ENCODE data around the gene DOCK4.

DOCK4 gene

DNA sequence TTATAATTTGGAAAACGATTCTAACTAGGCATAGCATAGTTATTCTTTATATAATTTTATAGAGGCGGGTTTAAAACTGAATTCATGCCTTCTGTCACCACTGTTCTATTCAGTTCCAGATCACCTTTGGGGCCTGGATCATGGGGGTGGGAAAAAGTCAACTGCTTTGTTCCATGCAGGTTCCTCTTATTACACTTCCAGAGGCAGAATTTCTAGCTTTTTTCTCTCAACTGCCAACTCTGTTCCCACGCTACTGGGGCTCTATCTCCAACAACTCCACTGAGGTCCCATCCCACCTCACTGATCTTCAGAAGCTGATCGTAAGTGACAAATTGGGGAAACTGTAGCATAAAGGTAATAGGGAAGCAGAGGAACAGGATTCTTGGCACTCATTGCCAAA is 360.3 kb downstream of the DOCK4 start:
- no peak overlapping the region for H3K27ac Mint-ChIP-seq
- no peak for DNase-seq
- no peaks in the 10 kb centered on the region for H3K27me3 Mint-ChIP-seq (ENCODE audit: low read depth, poor library complexity)
- H3K4me1 Mint-ChIP-seq, result peaks cover 11% of the 10 kb centered on the region
- peaks cover 25% of the 10 kb centered on the region for H3K9me3 Mint-ChIP-seq
- TF ChIP-seq, protein P1, sequence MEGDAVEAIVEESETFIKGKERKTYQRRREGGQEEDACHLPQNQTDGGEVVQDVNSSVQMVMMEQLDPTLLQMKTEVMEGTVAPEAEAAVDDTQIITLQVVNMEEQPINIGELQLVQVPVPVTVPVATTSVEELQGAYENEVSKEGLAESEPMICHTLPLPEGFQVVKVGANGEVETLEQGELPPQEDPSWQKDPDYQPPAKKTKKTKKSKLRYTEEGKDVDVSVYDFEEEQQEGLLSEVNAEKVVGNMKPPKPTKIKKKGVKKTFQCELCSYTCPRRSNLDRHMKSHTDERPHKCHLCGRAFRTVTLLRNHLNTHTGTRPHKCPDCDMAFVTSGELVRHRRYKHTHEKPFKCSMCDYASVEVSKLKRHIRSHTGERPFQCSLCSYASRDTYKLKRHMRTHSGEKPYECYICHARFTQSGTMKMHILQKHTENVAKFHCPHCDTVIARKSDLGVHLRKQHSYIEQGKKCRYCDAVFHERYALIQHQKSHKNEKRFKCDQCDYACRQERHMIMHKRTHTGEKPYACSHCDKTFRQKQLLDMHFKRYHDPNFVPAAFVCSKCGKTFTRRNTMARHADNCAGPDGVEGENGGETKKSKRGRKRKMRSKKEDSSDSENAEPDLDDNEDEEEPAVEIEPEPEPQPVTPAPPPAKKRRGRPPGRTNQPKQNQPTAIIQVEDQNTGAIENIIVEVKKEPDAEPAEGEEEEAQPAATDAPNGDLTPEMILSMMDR (IDR thresholded peaks at IDR 0.05), result no peak
- no peak overlapping the region for H3K4me3 Mint-ChIP-seq
- peaks cover 92% of the 10 kb centered on the region for H3K36me3 Mint-ChIP-seq (ENCODE audit: low read depth)

DNA sequence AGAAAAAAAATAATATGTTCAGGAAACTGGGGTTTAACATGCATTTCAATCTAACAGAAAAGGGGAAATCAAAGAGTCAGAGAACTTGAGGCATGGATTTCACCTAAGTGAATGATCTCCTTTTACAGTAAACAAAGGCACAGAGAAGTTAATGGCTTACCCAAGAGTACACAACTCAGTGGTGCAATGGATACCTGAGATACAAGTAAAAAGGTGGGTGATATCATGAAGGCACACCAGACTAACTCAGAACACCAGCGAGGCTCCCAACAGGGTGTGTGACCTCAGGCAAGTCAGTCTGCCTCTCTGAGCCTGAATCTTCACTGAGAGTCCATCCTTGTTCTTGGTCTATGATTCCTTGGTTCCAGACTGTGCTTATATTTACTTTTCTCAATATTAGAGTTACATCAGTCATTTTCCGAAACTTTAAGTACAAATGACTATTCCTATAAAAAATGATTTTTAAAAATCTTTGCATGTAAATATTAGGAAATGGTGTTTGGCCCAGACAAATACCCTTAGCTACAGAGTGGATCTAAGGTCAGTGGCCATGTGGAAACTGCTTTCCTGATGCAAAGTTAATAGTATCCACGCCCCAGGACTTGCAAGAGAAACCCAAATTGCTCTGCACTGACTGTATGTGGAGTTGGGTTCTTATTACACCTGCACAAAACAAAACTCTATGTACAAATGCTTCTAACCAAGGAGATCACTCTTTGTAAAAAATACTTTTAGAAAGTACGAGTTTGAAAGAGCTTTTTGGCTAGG is 361.1 kb downstream of the DOCK4 start:
- no peak overlapping the region for H3K27ac Mint-ChIP-seq
- no peaks in the 10 kb centered on the region for H3K27me3 Mint-ChIP-seq (ENCODE audit: low read depth, poor library complexity)
- H3K4me3 Mint-ChIP-seq, result no peak overlapping the region
- peaks cover 18% of the 10 kb centered on the region for H3K9me3 Mint-ChIP-seq
- peaks cover 87% of the 10 kb centered on the region for H3K36me3 Mint-ChIP-seq (ENCODE audit: low read depth)
- H3K4me1 Mint-ChIP-seq, result peaks cover 11% of the 10 kb centered on the region
- no peak for DNase-seq
- TF ChIP-seq, protein P1 (IDR thresholded peaks at IDR 0.05), result no peak

DNA sequence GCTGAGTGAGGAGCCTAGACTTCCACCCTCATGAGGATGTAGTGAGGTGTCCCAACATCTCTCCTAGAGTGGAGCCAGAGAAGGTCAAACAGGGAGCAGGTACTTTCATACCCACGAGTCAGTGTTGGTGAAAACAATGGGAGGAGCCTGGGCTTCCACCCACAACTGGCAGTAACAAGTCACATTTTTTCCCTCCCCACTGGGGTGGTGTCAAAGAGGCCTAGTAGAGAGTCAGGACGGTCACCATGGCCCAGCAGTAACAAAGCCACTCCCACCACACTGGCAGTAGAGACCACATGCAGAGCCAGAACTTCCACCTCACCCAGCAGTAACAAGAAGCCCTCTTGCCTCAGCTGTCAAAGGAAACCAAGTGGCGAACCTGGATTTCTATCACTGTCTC is 363.7 kb downstream of the DOCK4 start:
- H3K27me3 Mint-ChIP-seq (ENCODE audit: low read depth, poor library complexity), result no peaks in the 10 kb centered on the region
- H3K9me3 Mint-ChIP-seq, result no peaks in the 10 kb centered on the region
- H3K4me3 Mint-ChIP-seq, result no peak overlapping the region
- no peak for DNase-seq
- peaks cover 78% of the 10 kb centered on the region for H3K36me3 Mint-ChIP-seq (ENCODE audit: low read depth)
- TF ChIP-seq, protein P1 (IDR thresholded peaks at IDR 0.05), result no peak
- H3K27ac Mint-ChIP-seq, result no peak overlapping the region
- peaks cover 5% of the 10 kb centered on the region for H3K4me1 Mint-ChIP-seq

DNA sequence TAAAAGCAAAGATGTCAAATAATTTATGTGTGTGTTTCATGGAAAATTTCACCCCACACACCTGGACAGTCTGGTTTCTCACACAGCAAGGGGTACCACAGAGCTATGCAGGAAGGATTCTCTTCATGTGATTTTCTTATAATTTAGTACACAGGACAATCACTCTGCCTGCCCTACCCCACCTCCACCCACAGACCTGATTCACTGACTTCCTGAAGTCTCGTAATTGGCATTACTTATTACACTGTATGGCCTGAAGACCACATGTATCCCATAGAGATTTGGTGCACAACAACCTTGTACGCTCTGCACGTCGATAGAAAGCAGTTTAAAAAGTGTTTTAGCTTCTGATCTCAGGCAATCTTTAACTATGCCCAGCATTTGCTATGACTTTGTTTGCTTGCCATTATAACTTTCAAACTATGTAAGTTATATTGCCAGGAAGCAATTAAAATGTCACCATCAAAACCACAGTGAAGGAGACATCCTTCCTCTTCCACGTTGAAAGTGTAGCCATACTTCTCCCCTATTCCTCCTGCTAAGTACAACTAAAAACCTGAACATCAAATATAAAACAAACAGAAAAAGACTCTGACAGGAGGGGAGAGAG is 364.5 kb downstream of the DOCK4 start:
- TF ChIP-seq, protein P1 (IDR thresholded peaks at IDR 0.05), result no peak
- peak overlapping the region; percentile 13 for H3K27ac Mint-ChIP-seq
- H3K36me3 Mint-ChIP-seq (ENCODE audit: low read depth), result peaks cover 78% of the 10 kb centered on the region
- peaks cover 4% of the 10 kb centered on the region for H3K9me3 Mint-ChIP-seq
- no peak overlapping the region for H3K4me3 Mint-ChIP-seq
- H3K4me1 Mint-ChIP-seq, result peaks cover 5% of the 10 kb centered on the region
- DNase-seq, result no peak
- H3K27me3 Mint-ChIP-seq (ENCODE audit: low read depth, poor library complexity), result no peaks in the 10 kb centered on the region

DNA sequence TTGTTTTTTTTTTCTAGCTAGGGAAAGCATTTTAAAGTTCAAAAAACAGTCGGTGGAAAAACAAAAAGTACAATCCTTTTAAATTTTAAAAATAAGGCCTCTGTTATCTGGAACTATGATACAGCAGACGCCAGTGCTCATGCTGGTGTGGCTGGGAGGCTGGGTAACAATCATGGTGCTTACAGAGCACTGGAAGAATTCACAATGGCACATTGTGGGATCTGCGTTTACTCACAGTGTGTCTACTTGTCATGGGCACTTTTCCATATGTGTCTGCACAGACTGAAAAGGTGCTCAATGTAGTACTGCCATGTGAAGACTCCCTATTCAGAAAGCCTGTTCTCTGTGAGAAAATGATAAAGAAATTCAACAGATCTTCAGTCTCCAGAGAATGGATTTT is 365.7 kb downstream of the DOCK4 start:
- H3K27me3 Mint-ChIP-seq (ENCODE audit: low read depth, poor library complexity), result no peaks in the 10 kb centered on the region
- peaks cover 5% of the 10 kb centered on the region for H3K4me1 Mint-ChIP-seq
- peaks cover 74% of the 10 kb centered on the region for H3K36me3 Mint-ChIP-seq (ENCODE audit: low read depth)
- TF ChIP-seq, protein P1 (IDR thresholded peaks at IDR 0.05), result no peak
- DNase-seq, result no peak
- H3K9me3 Mint-ChIP-seq, result peaks cover 11% of the 10 kb centered on the region
- H3K27ac Mint-ChIP-seq, result no peak overlapping the region
- no peak overlapping the region for H3K4me3 Mint-ChIP-seq

DNA sequence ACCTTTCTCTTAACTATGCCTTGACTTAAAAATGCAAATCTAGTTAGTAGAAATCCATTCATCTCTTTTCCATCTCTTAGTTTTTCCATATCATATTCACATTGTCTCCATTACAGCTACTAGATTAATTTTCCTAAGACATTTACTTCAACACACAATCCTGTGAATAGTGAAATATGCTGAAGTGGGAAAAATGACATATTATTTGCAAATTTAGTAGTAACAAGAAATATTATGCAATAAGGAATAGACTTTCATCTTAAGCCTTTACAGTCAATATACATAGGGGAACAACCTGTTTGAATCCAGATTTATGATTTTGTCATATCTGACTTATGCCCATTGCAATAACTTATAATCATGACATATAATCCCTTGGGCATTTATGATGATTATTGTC is 366.9 kb downstream of the DOCK4 start:
- H3K4me1 Mint-ChIP-seq, result peaks cover 5% of the 10 kb centered on the region
- H3K9me3 Mint-ChIP-seq, result peaks cover 11% of the 10 kb centered on the region
- H3K36me3 Mint-ChIP-seq (ENCODE audit: low read depth), result peaks cover 61% of the 10 kb centered on the region
- TF ChIP-seq, protein P1 (IDR thresholded peaks at IDR 0.05), result no peak
- no peak overlapping the region for H3K27ac Mint-ChIP-seq
- no peak overlapping the region for H3K4me3 Mint-ChIP-seq
- no peak for DNase-seq
- no peaks in the 10 kb centered on the region for H3K27me3 Mint-ChIP-seq (ENCODE audit: low read depth, poor library complexity)
